NCI-H1105 treated with DMSO at 0.1 percent for 48 hours (cell line): Measurements from ENCODE around the gene FAM81B.
"Not testable (repeated sequence)": the region's sequence is repeated elsewhere in the genome, so short reads cannot be mapped to it uniquely, and the experiment has no call there.

ENCODE experiments used
- DNase-seq: peaks from one replicate; lab custom pipeline; 2025; lab: John Stamatoyannopoulos, UW

FAM81B gene

GRCh38 chr5:95390812-95391492 is at the start of gene FAM81B:
TSS of gene FAM81B (plus strand) at chr5:95391366. CDS start at chr5:95391390, 24 bp downstream.
- no peak for DNase-seq

- DNase-seq, result not testable (repeated sequence)
Observed at GRCh38 chr5:95341444-95341843, 49.7 kb upstream of the FAM81B start.

- no peak for DNase-seq
Observed at GRCh38 chr5:95347506-95348120, 43.6 kb upstream of the FAM81B start.

GRCh38 chr5:95350631-95351030 is 40.5 kb upstream of the FAM81B start:
- no peak for DNase-seq

- DNase-seq, result no peak
Observed at GRCh38 chr5:95352691-95353090, 38.5 kb upstream of the FAM81B start.

- no peak for DNase-seq
Observed at GRCh38 chr5:95358320-95358719, 32.8 kb upstream of the FAM81B start.

GRCh38 chr5:95358848-95359247 is 32.3 kb upstream of the FAM81B start:
- no peak for DNase-seq

- DNase-seq, result not testable (repeated sequence)
Observed at GRCh38 chr5:95360667-95361066, 30.5 kb upstream of the FAM81B start.

- no peak for DNase-seq
Observed at GRCh38 chr5:95365302-95366095, 25.7 kb upstream of the FAM81B start.

GRCh38 chr5:95369782-95370181 is 21.4 kb upstream of the FAM81B start:
- DNase-seq, result no peak

- no peak for DNase-seq
Observed at GRCh38 chr5:95374061-95374460, 17.1 kb upstream of the FAM81B start.

GRCh38 chr5:95375591-95375990 is 15.6 kb upstream of the FAM81B start:
- DNase-seq, result no peak

GRCh38 chr5:95379133-95379532 is 12.0 kb upstream of the FAM81B start:
- no peak for DNase-seq

GRCh38 chr5:95380103-95380628 is 11.0 kb upstream of the FAM81B start:
- no peak for DNase-seq

- peak; percentile 65 for DNase-seq
Observed at GRCh38 chr5:95382801-95383200, 8.4 kb upstream of the FAM81B start.

- DNase-seq, result no peak
Observed at GRCh38 chr5:95384485-95385213, 6.5 kb upstream of the FAM81B start.

GRCh38 chr5:95385334-95385733 is 5.8 kb upstream of the FAM81B start:
- DNase-seq, result no peak

GRCh38 chr5:95391965-95392364 is 799 bp downstream of the FAM81B start:
- DNase-seq, result not testable (repeated sequence)

GRCh38 chr5:95392593-95393182 is 1.5 kb downstream of the FAM81B start:
- DNase-seq, result peak; percentile 49

- no peak for DNase-seq
Observed at GRCh38 chr5:95393279-95393678, 2.1 kb downstream of the FAM81B start.

- DNase-seq, result no peak
Observed at GRCh38 chr5:95398989-95399388, 7.8 kb downstream of the FAM81B start.

GRCh38 chr5:95401626-95402025 is 10.5 kb downstream of the FAM81B start:
- DNase-seq, result no peak
